Measurements from ENCODE around the gene IRGQ.

GRCh38 chr19:43555185-43555770 lies 40.7 kb downstream of the IRGQ start:
- TF ChIP-seq POLR2AphosphoS5 (IDR thresholded peaks at IDR 0.05), result no peak
- TF ChIP-seq CTCF (IDR thresholded peaks at IDR 0.05), result peak; percentile 49 to 74 (median 68)
- TF ChIP-seq POLR2A (IDR thresholded peaks at IDR 0.05), result no peak
